GM19240 (cell line): Measurements from ENCODE around the gene PSEN2.

Experiments
- DNase-seq: peaks from one replicate; pipeline ENCODE4 v3.0.0; 2011; ENCODE audit warnings: low spot score; ENCODE audit not compliant: insufficient read length

PSEN2 gene

GRCh38 chr1:226864311-226864710 is 6.1 kb upstream of the PSEN2 start:
- no peak for DNase-seq

GRCh38 chr1:226865590-226865989 is 4.8 kb upstream of the PSEN2 start:
- DNase-seq: no peak

- no peak for DNase-seq
These were observed 2.9 kb upstream of the PSEN2 start for GRCh38 chr1:226867461-226868054.

- DNase-seq: no peak
These were observed 1.7 kb upstream of the PSEN2 start for GRCh38 chr1:226868726-226869125.

GRCh38 chr1:226870026-226870400 is 403 bp upstream of the PSEN2 start:
- no peak for DNase-seq

DNA sequence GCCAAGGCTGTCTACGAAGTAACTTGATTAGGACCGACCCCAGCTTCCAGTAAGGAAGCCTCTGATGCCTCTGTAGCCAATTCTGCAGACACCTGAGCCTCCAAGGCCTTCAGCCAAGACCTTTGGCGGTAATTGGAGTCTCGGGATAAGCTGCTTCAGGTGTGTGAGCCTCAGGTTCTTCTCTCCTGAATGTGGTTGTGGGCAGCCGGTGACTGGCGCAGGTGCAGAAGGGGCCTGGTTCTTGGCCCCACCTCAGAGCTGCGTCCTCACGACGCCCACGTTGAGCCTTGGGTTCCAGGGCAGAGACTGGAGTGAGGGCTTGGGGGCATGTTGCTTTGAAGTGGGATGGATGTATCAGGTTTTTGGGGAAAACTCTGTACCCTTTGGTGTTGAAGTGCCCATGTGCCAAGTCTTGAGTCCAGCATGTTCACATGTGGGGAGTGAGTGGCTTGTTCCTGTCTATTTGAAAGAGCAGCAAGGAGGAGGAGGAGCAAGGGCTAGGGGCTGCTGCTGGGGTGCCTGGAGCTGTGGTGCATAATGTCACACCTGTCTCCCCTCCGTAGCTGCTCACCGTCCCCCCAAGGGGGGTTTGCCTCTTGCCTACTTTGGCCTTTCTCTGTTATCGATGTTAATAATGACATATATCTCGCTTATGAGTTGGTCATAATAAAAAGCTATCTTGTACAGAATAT is 1.4 kb downstream of the PSEN2 start:
- no peak for DNase-seq

DNA sequence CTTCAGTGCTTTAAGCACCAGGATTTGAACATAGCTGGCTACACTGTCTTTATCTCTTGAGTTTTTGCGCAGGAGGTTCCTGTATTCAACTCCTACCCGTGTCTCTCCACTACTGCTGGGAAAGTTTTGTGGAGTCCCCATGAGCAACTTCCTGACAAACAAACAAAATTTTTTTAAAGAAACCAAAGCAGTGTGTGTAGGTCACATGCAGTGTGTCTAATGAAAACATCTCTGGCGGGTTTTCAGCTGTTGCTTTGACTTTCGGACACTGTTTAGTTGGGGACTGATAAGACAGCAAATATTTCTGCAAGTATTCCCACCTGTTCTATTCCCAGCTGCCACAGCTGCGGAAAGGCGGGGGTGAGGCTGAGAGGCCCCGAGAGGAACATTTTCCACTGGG is 2.0 kb downstream of the PSEN2 start:
- no peak for DNase-seq

GRCh38 chr1:226873771-226874578 is 3.6 kb downstream of the PSEN2 start:
- DNase-seq: no peak

GRCh38 chr1:226874579-226875425 is 4.4 kb downstream of the PSEN2 start:
- DNase-seq: no peak

DNA sequence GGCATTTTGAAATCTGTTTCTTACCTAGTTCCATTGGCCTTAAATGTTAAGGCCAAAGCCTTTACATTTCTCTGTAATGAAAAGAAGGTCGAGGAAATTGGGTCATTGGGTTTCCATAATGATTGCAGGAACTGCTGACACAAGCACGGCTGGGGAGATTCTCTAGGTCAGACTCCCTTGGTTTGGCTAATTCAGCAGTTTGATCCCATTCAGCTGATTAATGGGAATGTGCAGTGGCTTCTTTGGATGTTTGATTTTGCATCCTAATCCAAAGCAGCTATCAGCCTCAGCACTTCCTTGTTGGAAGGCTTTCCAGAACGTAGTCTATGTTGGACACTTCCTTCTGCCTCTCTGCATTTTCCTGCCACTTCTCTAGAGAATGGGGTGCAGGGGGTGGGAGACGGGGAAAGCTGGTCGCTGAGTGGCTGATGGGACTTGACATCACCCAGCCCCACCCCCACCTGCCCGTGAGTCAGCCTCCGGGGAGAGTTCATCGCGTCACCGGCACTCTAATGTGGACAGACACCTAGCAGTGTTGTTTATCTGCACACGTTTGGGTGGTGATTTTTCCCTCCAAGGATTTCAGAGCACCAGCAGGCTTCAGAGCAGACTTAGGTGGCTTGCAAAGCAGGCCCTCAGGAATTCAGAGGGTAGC is 5.4 kb downstream of the PSEN2 start:
- DNase-seq: no peak

DNA sequence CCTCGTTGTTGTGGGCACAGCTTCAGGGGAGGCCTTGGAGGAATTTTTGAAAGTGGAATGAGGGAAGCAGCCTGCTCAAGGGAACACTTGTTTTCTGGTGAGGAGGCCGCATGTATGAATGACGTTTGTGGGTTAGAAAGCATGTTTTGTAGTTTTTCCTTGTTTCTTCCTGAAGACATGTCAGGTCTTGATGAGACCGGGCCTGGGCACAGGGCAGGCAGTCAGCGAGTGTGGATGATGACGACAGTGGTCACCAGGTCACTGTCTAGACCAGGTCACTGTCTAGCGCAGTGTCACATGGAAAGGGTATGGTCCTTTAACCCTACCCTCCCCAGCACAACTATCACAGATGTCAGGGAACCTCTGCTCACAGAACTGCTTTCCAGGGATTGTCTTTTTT is 7.3 kb downstream of the PSEN2 start:
- no peak for DNase-seq

DNA sequence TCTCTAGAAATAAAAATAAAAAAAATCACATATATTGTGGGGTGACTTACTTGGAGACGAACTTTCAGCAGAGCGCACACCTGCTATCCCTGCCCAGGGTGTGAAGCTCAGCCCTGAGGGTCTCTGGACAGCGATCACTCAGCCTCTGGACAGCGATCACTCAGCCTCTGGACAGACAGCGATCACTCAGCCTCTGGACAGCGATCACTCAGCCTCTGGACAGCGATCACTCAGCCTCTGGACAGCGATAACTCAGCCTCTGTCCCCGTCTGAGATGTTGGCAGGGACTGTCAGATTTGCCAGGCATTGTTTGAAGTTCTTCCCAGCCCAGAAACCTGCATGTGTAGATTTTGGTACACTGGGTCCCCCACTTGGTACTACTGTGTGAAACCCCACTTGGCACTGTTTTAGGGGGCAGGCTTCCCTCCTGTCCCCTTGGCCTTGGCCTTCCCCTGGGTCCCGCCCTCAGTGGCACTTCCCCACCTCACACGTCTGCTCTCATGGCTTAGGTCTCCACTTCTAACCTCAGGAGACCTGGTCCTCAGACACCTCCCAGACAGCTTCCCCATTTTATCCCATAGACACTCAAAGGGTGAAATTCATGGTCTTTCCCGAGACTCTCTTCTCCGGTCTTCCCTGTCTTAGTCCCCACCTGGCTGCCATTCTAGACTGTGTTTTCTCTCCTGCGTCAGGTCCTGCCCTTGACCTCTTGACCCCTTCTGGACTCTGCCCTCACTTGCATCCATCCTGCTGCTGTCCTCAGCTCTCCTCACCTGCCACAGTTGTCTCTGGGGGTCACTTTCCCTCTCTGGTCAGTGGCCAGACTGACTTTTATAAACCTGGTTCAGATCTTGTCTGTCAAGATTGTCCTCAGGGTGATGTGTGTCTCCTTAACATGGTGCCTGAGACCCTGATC is 10.2 kb downstream of the PSEN2 start:
- no peak for DNase-seq

GRCh38 chr1:226881515-226882185 is 11.2 kb downstream of the PSEN2 start:
- DNase-seq: no peak

GRCh38 chr1:226882187-226882586 is 11.8 kb downstream of the PSEN2 start:
- no peak for DNase-seq

- DNase-seq: peak; percentile 73
These were observed 12.4 kb downstream of the PSEN2 start for GRCh38 chr1:226882631-226883409.

DNA sequence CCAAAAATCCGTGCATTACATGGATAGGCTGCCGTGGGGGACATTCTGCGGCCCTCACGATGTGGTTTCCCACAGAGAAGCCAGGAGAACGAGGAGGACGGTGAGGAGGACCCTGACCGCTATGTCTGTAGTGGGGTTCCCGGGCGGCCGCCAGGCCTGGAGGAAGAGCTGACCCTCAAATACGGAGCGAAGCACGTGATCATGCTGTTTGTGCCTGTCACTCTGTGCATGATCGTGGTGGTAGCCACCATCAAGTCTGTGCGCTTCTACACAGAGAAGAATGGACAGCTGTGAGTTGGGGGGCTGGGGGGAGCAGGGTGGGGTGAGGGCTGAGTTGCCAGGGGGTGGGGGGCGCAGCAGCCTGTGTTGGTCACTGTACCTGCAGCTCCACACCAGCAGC is 13.2 kb downstream of the PSEN2 start:
- DNase-seq: no peak

DNA sequence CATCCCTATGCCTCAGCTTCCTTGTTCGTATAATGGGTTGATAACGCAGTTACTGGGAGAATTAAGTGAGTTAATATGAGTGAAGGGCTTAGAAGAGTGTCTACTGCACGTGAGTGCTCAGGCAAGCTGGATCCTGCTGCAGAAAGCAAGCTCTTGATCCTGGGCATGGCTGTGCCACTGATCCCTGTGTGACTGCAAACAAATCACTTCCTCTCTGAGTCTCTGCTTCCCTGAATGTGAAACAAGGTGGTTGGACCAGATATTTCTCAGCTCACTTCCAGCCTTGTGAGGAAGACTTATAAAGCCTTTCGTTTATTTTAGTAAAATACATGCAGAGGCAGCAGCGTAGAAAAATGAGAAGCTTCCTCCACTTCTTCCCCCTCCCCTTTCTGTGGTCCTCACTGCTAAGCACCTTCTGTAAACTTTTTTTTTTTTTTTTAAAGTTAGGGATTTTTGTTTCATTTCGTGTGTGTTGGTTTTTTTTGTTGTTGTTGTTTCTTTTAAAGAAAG is 13.8 kb downstream of the PSEN2 start:
- DNase-seq: no peak

DNA sequence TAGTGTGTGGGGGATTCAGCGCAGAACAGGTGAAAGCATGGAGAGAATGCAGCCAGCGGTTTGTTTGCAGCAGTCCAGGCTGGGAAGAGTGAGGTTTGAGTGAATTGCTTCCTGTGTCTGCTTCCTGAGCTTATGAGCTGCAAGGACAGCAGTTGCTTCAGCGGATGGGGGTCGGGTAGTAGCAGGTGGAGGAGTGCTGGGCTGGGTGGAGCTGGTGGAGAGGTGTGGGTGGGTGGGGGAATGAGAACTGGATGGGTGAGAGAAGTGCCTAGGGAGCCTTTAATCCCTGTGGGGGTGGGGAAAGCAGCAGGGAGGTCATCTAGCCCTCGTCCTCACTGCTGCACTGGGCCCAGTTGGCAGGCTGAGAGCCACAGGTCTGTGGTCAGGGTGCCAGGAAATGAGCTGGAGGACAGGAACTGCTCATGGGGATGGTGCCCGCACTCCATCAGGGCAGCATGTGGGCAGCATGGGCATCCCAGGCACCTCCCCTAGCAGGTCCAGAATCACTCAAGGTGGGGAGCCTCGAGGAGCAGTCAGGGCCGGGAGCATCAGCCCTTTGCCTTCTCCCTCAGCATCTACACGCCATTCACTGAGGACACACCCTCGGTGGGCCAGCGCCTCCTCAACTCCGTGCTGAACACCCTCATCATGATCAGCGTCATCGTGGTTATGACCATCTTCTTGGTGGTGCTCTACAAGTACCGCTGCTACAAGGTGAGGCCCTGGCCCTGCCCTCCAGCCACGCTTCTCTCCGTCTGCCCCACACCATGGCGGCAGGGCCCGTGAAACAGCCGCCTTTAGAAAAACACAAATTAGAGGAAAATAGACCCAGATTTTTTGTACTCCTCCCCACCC is 14.8 kb downstream of the PSEN2 start:
- no peak for DNase-seq
